Measurements from ENCODE around the gene CTDP1. TPM values are rescaled to one million over a fixed set of nuclear protein-coding genes. Genes with fewer than 3 reads are reported as not detected.

Gene CTDP1
- total RNA-seq, 1 donor from 2014 or later: 23.1 TPM

DNA sequence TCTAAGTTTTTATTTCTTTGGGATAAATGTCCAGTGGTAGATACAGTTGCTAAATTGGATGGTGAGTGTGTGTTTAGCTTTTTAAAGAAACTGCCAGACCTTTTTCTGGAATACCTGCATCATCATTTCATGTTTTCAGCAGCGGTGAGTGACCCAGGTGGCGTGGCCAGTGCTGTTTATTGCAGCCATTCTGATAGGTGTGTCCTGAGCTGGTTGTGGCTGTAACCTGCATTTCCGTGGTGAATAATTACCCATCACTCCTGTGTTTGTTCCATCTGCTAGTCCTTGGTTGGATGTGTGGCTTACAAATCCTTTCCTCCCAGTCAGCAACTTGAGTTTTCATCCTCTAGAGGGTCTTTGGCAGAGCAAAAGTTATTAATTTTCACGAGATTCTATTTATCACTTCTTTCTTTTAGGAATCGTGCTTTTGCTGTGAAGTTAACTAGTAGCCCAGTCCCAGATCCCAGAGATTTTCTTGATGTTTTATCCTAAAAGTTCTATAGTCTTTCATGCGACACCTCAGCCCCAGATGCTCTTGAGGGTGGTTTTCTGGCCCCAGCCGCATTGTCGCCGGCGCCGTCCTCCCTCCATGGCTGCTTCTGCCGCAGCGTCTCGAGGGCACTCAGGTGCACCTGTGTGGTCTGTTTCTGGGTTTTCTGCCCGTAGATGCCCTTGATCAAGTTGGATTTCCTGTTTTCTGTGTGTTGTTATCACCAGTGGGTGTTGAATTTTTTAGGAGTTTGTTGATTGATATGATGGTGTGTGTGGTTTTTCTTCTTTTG is 44.9 kb downstream of the CTDP1 start:
- TF ChIP-seq, protein P1, sequence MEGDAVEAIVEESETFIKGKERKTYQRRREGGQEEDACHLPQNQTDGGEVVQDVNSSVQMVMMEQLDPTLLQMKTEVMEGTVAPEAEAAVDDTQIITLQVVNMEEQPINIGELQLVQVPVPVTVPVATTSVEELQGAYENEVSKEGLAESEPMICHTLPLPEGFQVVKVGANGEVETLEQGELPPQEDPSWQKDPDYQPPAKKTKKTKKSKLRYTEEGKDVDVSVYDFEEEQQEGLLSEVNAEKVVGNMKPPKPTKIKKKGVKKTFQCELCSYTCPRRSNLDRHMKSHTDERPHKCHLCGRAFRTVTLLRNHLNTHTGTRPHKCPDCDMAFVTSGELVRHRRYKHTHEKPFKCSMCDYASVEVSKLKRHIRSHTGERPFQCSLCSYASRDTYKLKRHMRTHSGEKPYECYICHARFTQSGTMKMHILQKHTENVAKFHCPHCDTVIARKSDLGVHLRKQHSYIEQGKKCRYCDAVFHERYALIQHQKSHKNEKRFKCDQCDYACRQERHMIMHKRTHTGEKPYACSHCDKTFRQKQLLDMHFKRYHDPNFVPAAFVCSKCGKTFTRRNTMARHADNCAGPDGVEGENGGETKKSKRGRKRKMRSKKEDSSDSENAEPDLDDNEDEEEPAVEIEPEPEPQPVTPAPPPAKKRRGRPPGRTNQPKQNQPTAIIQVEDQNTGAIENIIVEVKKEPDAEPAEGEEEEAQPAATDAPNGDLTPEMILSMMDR (IDR thresholded peaks at IDR 0.05): no peak
- H3K27me3 Mint-ChIP-seq (ENCODE audit: unreplicated experiment): no peaks in the 10 kb centered on the region
- H3K27ac Mint-ChIP-seq (ENCODE audit: unreplicated experiment): no peak overlapping the region
- no peaks in the 10 kb centered on the region for H3K9me3 Mint-ChIP-seq (ENCODE audit: unreplicated experiment)
- peaks cover 61% of the 10 kb centered on the region for H3K36me3 Mint-ChIP-seq (ENCODE audit: unreplicated experiment)
- H3K4me1 Mint-ChIP-seq (ENCODE audit: unreplicated experiment): no peaks in the 10 kb centered on the region
- no peak for DNase-seq (ENCODE audit: extremely low spot score, unreplicated experiment)
- no peak overlapping the region for H3K4me3 Mint-ChIP-seq (ENCODE audit: unreplicated experiment)

DNA sequence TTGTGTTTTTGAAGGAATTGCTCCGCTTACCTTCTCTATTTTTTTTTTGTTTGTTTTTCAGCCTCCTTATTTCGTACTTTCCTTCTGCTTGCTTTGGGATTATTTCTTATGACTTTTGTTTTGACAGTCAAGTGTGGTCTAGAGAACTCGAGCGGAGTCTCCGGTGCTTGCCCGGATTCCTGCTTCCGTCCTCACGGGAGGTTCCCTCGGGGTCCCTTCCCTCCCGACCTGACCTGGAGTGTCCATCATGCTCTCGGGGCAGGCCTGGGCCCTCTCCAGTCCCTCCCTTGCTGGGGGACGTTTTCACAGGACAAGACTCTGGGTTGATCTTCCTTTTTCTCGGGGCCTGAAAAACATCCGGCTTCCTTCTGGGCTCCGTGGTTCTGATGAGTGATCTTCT is 45.9 kb downstream of the CTDP1 start:
- TF ChIP-seq, protein P1 (IDR thresholded peaks at IDR 0.05): no peak
- no peaks in the 10 kb centered on the region for H3K4me1 Mint-ChIP-seq (ENCODE audit: unreplicated experiment)
- no peaks in the 10 kb centered on the region for H3K27me3 Mint-ChIP-seq (ENCODE audit: unreplicated experiment)
- H3K36me3 Mint-ChIP-seq (ENCODE audit: unreplicated experiment): peaks cover 69% of the 10 kb centered on the region
- no peak overlapping the region for H3K27ac Mint-ChIP-seq (ENCODE audit: unreplicated experiment)
- no peak overlapping the region for H3K4me3 Mint-ChIP-seq (ENCODE audit: unreplicated experiment)
- no peak for DNase-seq (ENCODE audit: extremely low spot score, unreplicated experiment)
- no peaks in the 10 kb centered on the region for H3K9me3 Mint-ChIP-seq (ENCODE audit: unreplicated experiment)

DNA sequence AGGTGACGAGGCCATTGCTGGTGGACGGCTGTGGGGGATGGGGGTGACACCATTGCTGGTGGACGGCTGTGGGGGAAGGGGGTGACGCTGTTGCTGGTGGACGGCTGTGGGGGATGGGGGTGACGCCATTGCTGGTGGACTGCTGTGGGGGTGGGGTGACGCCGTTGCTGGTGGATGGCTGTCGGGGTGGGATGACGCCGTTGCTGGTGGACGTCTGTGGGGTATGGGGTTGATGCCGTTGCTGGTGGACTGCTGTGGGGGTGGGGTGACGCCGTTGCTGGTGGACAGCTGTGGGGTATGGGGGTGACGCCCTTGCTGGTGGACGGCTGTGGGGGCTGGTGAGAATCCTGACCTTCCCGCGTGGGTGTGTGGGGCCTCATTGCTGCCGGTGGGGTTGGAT is 47.1 kb downstream of the CTDP1 start:
- TF ChIP-seq, protein P1 (IDR thresholded peaks at IDR 0.05): no peak
- Mint-ChIP-seq H3K27ac (ENCODE audit: unreplicated experiment) (no peak overlapping the region), H3K27me3 (ENCODE audit: unreplicated experiment) (no peaks in the 10 kb centered on the region), H3K4me1 (ENCODE audit: unreplicated experiment) (no peaks in the 10 kb centered on the region), H3K36me3 (ENCODE audit: unreplicated experiment) (peaks cover 73% of the 10 kb centered on the region), H3K9me3 (ENCODE audit: unreplicated experiment) (no peaks in the 10 kb centered on the region), H3K4me3 (ENCODE audit: unreplicated experiment) (no peak overlapping the region)
- no peak for DNase-seq (ENCODE audit: extremely low spot score, unreplicated experiment)

DNA sequence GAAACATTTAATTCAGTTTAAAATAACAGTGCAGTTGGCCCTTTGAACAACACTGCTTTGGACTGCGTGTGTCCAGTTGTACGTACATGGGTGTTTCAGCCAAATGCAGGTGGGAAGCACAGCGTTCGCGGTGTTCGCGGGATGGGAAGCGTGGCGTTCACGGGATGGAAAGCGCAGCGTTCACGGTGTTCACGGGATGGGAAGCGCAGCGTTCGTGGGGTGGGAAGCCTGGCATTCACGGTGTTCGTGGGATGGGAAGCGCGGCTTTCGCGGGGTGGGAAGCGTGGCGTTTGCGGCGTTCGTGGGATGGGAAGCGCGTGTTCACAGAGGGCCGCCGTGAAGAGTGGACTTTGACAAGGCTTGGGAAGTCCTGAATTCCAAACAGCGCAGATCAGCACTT is 47.6 kb downstream of the CTDP1 start:
- H3K36me3 Mint-ChIP-seq (ENCODE audit: unreplicated experiment): peaks cover 77% of the 10 kb centered on the region
- H3K9me3 Mint-ChIP-seq (ENCODE audit: unreplicated experiment): no peaks in the 10 kb centered on the region
- no peak overlapping the region for H3K27ac Mint-ChIP-seq (ENCODE audit: unreplicated experiment)
- H3K4me1 Mint-ChIP-seq (ENCODE audit: unreplicated experiment): no peaks in the 10 kb centered on the region
- TF ChIP-seq, protein P1 (IDR thresholded peaks at IDR 0.05): no peak
- no peak overlapping the region for H3K4me3 Mint-ChIP-seq (ENCODE audit: unreplicated experiment)
- no peak for DNase-seq (ENCODE audit: extremely low spot score, unreplicated experiment)
- no peaks in the 10 kb centered on the region for H3K27me3 Mint-ChIP-seq (ENCODE audit: unreplicated experiment)

DNA sequence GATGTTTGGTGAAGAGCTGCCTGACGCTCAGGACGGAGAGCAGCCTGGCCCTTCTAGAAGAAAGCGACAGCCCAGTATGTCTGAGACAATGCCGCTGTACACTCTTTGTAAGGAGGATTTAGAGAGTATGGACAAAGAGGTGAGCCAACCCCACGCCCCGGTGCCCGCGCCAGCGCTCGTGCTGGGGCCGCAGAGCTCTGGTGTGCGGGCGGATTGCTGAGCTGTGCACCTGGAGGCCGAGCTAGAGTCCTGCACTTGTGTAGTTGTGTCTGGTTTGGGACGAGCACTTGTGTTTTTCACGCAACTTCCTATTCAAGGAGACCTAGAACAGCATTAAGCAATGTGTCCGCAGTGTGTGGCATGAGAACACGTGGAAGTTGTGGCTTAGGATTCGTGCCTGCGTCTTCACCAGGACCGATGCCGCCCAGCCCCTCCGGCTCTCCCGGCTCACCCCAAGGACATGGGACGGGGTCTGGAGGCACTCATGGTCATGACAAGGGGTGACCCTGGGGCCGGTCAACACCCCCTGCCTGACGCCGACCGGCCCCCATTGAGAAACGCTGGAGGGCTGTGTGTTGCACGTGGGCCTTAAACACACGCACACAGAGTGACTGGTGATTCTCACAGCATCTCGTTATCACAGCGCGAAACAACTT is 49.5 kb downstream of the CTDP1 start:
- DNase-seq (ENCODE audit: extremely low spot score, unreplicated experiment): no peak
- no peaks in the 10 kb centered on the region for H3K4me1 Mint-ChIP-seq (ENCODE audit: unreplicated experiment)
- H3K4me3 Mint-ChIP-seq (ENCODE audit: unreplicated experiment): no peak overlapping the region
- peaks cover 77% of the 10 kb centered on the region for H3K36me3 Mint-ChIP-seq (ENCODE audit: unreplicated experiment)
- H3K9me3 Mint-ChIP-seq (ENCODE audit: unreplicated experiment): no peaks in the 10 kb centered on the region
- H3K27me3 Mint-ChIP-seq (ENCODE audit: unreplicated experiment): no peaks in the 10 kb centered on the region
- TF ChIP-seq, protein P1 (IDR thresholded peaks at IDR 0.05): no peak
- H3K27ac Mint-ChIP-seq (ENCODE audit: unreplicated experiment): no peak overlapping the region

Measured in osteocyte (in vitro differentiated cells).